GM12874 (cell line): ENCODE results near the gene ATRNL1.

Source experiments
- CTCF ChIP-seq: IDR thresholded peaks from 2 replicates; pipeline ENCODE4 v1.5.1; 2011; ENCODE audit warnings: low read depth, mild to moderate bottlenecking, control low read depth, low read length, moderate library complexity; ENCODE audit not compliant: insufficient read depth

The ATRNL1 gene

GRCh38 chr10:115814542-115814941 is 721.4 kb downstream of the ATRNL1 start:
- TF ChIP-seq CTCF: no peak

GRCh38 chr10:115818012-115818411 is 724.8 kb downstream of the ATRNL1 start:
- TF ChIP-seq CTCF: no peak

GRCh38 chr10:115826396-115826795 is 733.2 kb downstream of the ATRNL1 start:
- TF ChIP-seq CTCF: no peak

- no peak for TF ChIP-seq CTCF
These were observed 734.3 kb downstream of the ATRNL1 start for GRCh38 chr10:115827231-115828009.

GRCh38 chr10:115829521-115830205 is 736.5 kb downstream of the ATRNL1 start:
- TF ChIP-seq CTCF: no peak

- no peak for TF ChIP-seq CTCF
These were observed 737.3 kb downstream of the ATRNL1 start for GRCh38 chr10:115830265-115830970.

GRCh38 chr10:115831016-115831415 is 737.9 kb downstream of the ATRNL1 start:
- no peak for TF ChIP-seq CTCF
